ENCODE results near the gene PHIP. TPM values are rescaled to one million over a fixed set of nuclear protein-coding genes. Genes with fewer than 3 reads are reported as not detected.
A peak's percentile ranks its signal among the peaks of the same experiment; 100 is the strongest.

The PHIP gene
- total and polyA plus RNA-seq, 2 experiments from 2014 or later = 48.0 to 65.4 TPM

GRCh38 chr6:79047072-79047471 lies 31.0 kb downstream of the PHIP start:
- TF ChIP-seq NANOG (IDR thresholded peaks at IDR 0.05; ENCODE audit: borderline replicate concordance) (peak; percentile 36; the same call in 1 of the 2 replicates), CREB1 (CRISPR knock-in tag; IDR thresholded peaks at IDR 0.05; ENCODE audit: low read depth) (no peak), JUNB (IDR thresholded peaks at IDR 0.05; ENCODE audit: unreplicated experiment) (no peak), REST (IDR thresholded peaks at IDR 0.05; ENCODE audit: unreplicated experiment) (no peak)
- Histone ChIP-seq H3K27ac (ENCODE audit: low read depth) (no peak overlapping the region), H2AFZ (no peak overlapping the region), H3K4me2 (0 out of 2 replicates have a peak overlapping the region, but pooled peaks have one; percentile 0), H3F3A (replicated peaks; ENCODE audit: low read depth) (no peaks in the 10 kb centered on the region), H3K27me3 (ENCODE audit: insufficient read depth) (no peaks in the 10 kb centered on the region), H3K9me2 (ENCODE audit: insufficient read depth) (no peaks in the 10 kb centered on the region), H3K4me1 (ENCODE audit: insufficient read depth) (peaks cover 11% of the 10 kb centered on the region), H3K36me3 (ENCODE audit: insufficient read depth) (peaks cover 8% of the 10 kb centered on the region; the same call in 1 of the 2 replicates), H4K20me1 (replicated peaks; ENCODE audit: insufficient read depth) (peaks cover 9% of the 10 kb centered on the region), H3K4me3 (no peak overlapping the region), H3K79me2 (replicated peaks; ENCODE audit: insufficient read depth) (peaks cover 87% of the 10 kb centered on the region)
- H3K4me3 Mint-ChIP-seq = peak overlapping the region; percentile 26; the same call in 1 of the 3 replicates
- DNase-seq (ENCODE audit: low spot score) (peak; percentile 27), ATAC-seq (no peak)
- H3K27me3 Mint-ChIP-seq (ENCODE audit: insufficient read depth, low read depth, poor library complexity) = no peaks in the 10 kb centered on the region
- H3K4me1 Mint-ChIP-seq = peaks cover 32% of the 10 kb centered on the region
- no peaks in the 10 kb centered on the region for H3K9me3 Mint-ChIP-seq
- peak overlapping the region; percentile 83; the same call in 1 of the 2 replicates for H3K27ac Mint-ChIP-seq
- H3K36me3 Mint-ChIP-seq (ENCODE audit: low read depth) = peaks cover 25% of the 10 kb centered on the region

DNA sequence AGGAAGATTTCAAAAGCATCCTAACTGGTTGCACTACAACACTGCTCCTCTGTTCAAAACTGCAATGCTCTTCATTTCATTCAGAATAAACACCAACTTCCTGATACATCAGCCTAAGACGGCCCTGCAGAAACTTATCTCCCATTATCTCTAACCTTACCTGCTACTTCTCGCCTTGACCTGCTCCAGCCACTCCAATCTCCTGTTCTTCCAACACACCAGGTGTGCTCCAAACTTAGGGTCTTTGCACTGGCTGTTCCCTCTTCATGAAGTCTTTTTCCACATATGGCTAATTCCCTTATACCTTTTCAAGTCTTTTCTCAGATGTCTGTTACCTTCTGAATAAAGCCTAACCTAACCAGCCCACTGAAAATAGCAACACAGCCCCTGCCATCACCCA lies 32.1 kb downstream of the PHIP start:
- Mint-ChIP-seq H3K4me1 (peaks cover 32% of the 10 kb centered on the region), H3K4me3 (no peak overlapping the region), H3K27ac (peak overlapping the region; percentile 16), H3K9me3 (no peaks in the 10 kb centered on the region), H3K27me3 (ENCODE audit: insufficient read depth, low read depth, poor library complexity) (no peaks in the 10 kb centered on the region), H3K36me3 (ENCODE audit: low read depth) (peaks cover 27% of the 10 kb centered on the region)
- H2AFZ ChIP-seq = no peak overlapping the region
- H3K36me3 ChIP-seq (ENCODE audit: insufficient read depth) = peaks cover 17% of the 10 kb centered on the region; the same call in 1 of the 2 replicates
- no peaks in the 10 kb centered on the region for H3K27me3 ChIP-seq (ENCODE audit: insufficient read depth)
- no peaks in the 10 kb centered on the region for H3F3A ChIP-seq (replicated peaks; ENCODE audit: low read depth)
- no peak overlapping the region for H3K4me3 ChIP-seq
- H3K4me2 ChIP-seq = no peak overlapping the region
- no peaks in the 10 kb centered on the region for H3K9me2 ChIP-seq (ENCODE audit: insufficient read depth)
- peaks cover 5% of the 10 kb centered on the region for H4K20me1 ChIP-seq (replicated peaks; ENCODE audit: insufficient read depth)
- no peak for TF ChIP-seq POLR2AphosphoS5 (IDR thresholded peaks at IDR 0.05; ENCODE audit: low read depth)
- TF ChIP-seq ZNF462 (CRISPR knock-in tag; IDR thresholded peaks at IDR 0.05) = no peak
- no peak for TF ChIP-seq JUNB (IDR thresholded peaks at IDR 0.05; ENCODE audit: unreplicated experiment)
- TF ChIP-seq CREB1 (CRISPR knock-in tag; IDR thresholded peaks at IDR 0.05; ENCODE audit: low read depth) = no peak
- TF ChIP-seq ZNF331 (CRISPR knock-in tag; IDR thresholded peaks at IDR 0.05; ENCODE audit: low read depth) = no peak
- TF ChIP-seq EZH2phosphoT487 (IDR thresholded peaks at IDR 0.05; ENCODE audit: unreplicated experiment) = no peak
- no peak; the same call in 2 of the 3 replicates for ATAC-seq
- peaks cover 11% of the 10 kb centered on the region for H3K4me1 ChIP-seq (ENCODE audit: insufficient read depth)
- no peak for DNase-seq (ENCODE audit: low spot score)
- H3K79me2 ChIP-seq (replicated peaks; ENCODE audit: insufficient read depth) = peaks cover 84% of the 10 kb centered on the region
- H3K27ac ChIP-seq (ENCODE audit: low read depth) = no peak overlapping the region
